H1 (cell line): ENCODE results near the gene ATP5ME. TPM values are rescaled to one million over a fixed set of nuclear protein-coding genes. Genes with fewer than 3 reads are reported as not detected.

Source experiments
- CTCF ChIA-PET: fragments of 300-600 bp; sonication (Branson Sonifier 250); formaldehyde crosslinking; loops from one replicate; lab custom pipeline; 2021; ENCODE audit not compliant: partially characterized antibody; lab: Charles Lee
- POLR2A ChIA-PET: fragments of 300-600 bp; sonication (Branson Sonifier 250); formaldehyde crosslinking; loops from one replicate; lab custom pipeline; 2021; ENCODE audit warnings: inconsistent platforms; ENCODE audit not compliant: partially characterized antibody; lab: Charles Lee
- DNase-seq, 2 experiments: peaks; one replicate each; pipeline versions ENCODE4 v3.0.0 to v3.0.0-alpha.2; 2010 to 2022; ENCODE audit warnings: low spot score in 2 of 2, low read depth in 1 of 2, mixed read lengths in 1 of 2
- FAIRE-seq: peaks from 2 replicates; lab custom pipeline; 2011; peaks lifted over from hg19 to GRCh38; lab: Jason Lieb, UNC
- H2AFZ ChIP-seq: 2 replicates; pipeline ENCODE4 v1.8.1; 2012; ENCODE audit warnings: low read length, inconsistent platforms
- H2AK5ac ChIP-seq: 2 replicates; pipeline ENCODE4 v1.6.1; 2013; ENCODE audit warnings: low read depth, low read length
- H2BK120ac ChIP-seq: replicated peaks from 2 replicates; pipeline ENCODE3; 2013; ENCODE audit warnings: low read depth, low read length, inconsistent platforms
- H2BK12ac ChIP-seq: 2 replicates; pipeline ENCODE4 v1.6.1; 2013; ENCODE audit warnings: low read depth, low read length
- H2BK15ac ChIP-seq: 2 replicates; pipeline ENCODE4 v1.6.1; 2013; ENCODE audit warnings: low read length
- H2BK20ac ChIP-seq: 2 replicates; pipeline ENCODE4 v1.6.1; 2013; ENCODE audit warnings: low read length
- H2BK5ac ChIP-seq: 2 replicates; pipeline ENCODE4 v1.6.1; 2013; ENCODE audit warnings: low read depth, low read length
- H3K14ac ChIP-seq: 2 replicates; pipeline ENCODE4 v1.6.1; 2013; ENCODE audit warnings: inconsistent platforms; ENCODE audit not compliant: insufficient read length
- H3K18ac ChIP-seq: 2 replicates; pipeline ENCODE4 v1.6.1; 2013; ENCODE audit warnings: low read length; ENCODE audit errors: extremely low read depth
- H3K23ac ChIP-seq: 2 replicates; pipeline ENCODE4 v1.6.1; 2013; ENCODE audit warnings: inconsistent platforms; ENCODE audit not compliant: insufficient read length
- H3K23me2 ChIP-seq: 2 replicates; pipeline ENCODE4 v1.6.1; 2013; ENCODE audit warnings: low read depth, low read length
- H3K27ac ChIP-seq: 2 replicates; pipeline ENCODE4 v1.6.1; 2011; ENCODE audit warnings: low read depth, low read length, inconsistent platforms
- H3K27me3 ChIP-seq, 4 experiments: replicated peaks in 1 of 4; 1 replicate in 1 of 4; 2 replicates in 3 of 4; pipeline versions ENCODE4 v1.6.1 to v1.8.1; 2011 to 2013; ENCODE audit warnings: low read length in 3 of 4, mild to moderate bottlenecking in 3 of 4, inconsistent platforms in 2 of 4, mixed read lengths in 2 of 4, moderate library complexity in 1 of 4; ENCODE audit not compliant: control insufficient read depth in 3 of 4, insufficient read depth in 3 of 4; ENCODE audit errors: extremely low read depth in 1 of 4
- H3K36me3 ChIP-seq, 4 experiments: 2 replicates each; pipeline versions ENCODE4 v1.6.1 to v1.8.1; 2011 to 2013; ENCODE audit warnings: mild to moderate bottlenecking in 4 of 4, low read length in 3 of 4, moderate library complexity in 2 of 4, control low read depth in 1 of 4, inconsistent platforms in 1 of 4; ENCODE audit not compliant: insufficient read depth in 4 of 4, control insufficient read depth in 2 of 4
- H3K4ac ChIP-seq: replicated peaks from 2 replicates; pipeline ENCODE3; 2013; ENCODE audit warnings: low read length, low read depth, mixed read lengths, inconsistent platforms; ENCODE audit not compliant: insufficient read length
- H3K4me1 ChIP-seq, 4 experiments: replicated peaks in 1 of 4; 1 replicate in 1 of 4; 2 replicates in 3 of 4; pipeline versions ENCODE4 v1.6.1 to v1.8.1; 2011 to 2013; ENCODE audit warnings: low read length in 3 of 4, inconsistent platforms in 2 of 4, mixed read lengths in 1 of 4; ENCODE audit not compliant: insufficient read depth in 4 of 4, control insufficient read depth in 3 of 4
- H3K4me2 ChIP-seq, 2 experiments: 2 replicates each; pipeline versions ENCODE4 v1.6.1 to v1.8.1; 2011 to 2013; ENCODE audit warnings: low read depth in 2 of 2, low read length in 2 of 2, control low read depth in 1 of 2, inconsistent platforms in 1 of 2, mild to moderate bottlenecking in 1 of 2; ENCODE audit not compliant: insufficient read depth in 1 of 2
- H3K4me3 ChIP-seq, 4 experiments: fragments of 200-600, 300-600 bp in 1 of 4; sonication (generic), shearing (Covaris generic), sonication (Bioruptor Twin) in 1 of 4; 2 replicates each; pipeline versions ENCODE4 v1.5.1 to v1.8.1; 2011 to 2016; ENCODE audit warnings: low read length in 4 of 4, low read depth in 3 of 4, control low read depth in 2 of 4, inconsistent platforms in 2 of 4, mild to moderate bottlenecking in 2 of 4, mixed read lengths in 1 of 4, moderate library complexity in 1 of 4; ENCODE audit not compliant: insufficient read depth in 2 of 4; ENCODE audit errors: extremely low read depth in 1 of 4
- H3K56ac ChIP-seq: replicated peaks from 2 replicates; pipeline ENCODE3; 2013; ENCODE audit warnings: low read depth, mild to moderate bottlenecking, mixed read lengths, low read length, inconsistent platforms; ENCODE audit not compliant: insufficient read length
- H3K79me1 ChIP-seq: 2 replicates; pipeline ENCODE4 v1.6.1; 2013; ENCODE audit warnings: low read depth, low read length, control low read depth
- H3K79me2 ChIP-seq, 2 experiments: 2 replicates each; pipeline versions ENCODE4 v1.6.1 to v1.8.1; 2012 to 2013; ENCODE audit warnings: low read length in 2 of 2, mild to moderate bottlenecking in 2 of 2, inconsistent platforms in 1 of 2; ENCODE audit not compliant: insufficient read depth in 2 of 2, control insufficient read depth in 1 of 2
- H3K9ac ChIP-seq, 4 experiments: replicated peaks in 1 of 4; 1 replicate in 1 of 4; 2 replicates in 3 of 4; pipeline versions ENCODE4 v1.6.1 to v1.8.1; 2011 to 2013; ENCODE audit warnings: low read depth in 3 of 4, low read length in 3 of 4, control low read depth in 2 of 4, mild to moderate bottlenecking in 2 of 4, moderate library complexity in 2 of 4, inconsistent platforms in 1 of 4; ENCODE audit errors: extremely low read depth in 1 of 4
- H3K9me3 ChIP-seq, 2 experiments: 2 replicates each; pipeline versions ENCODE4 v1.6.1 to v1.8.1; 2012 to 2013; ENCODE audit warnings: mild to moderate bottlenecking in 2 of 2, moderate library complexity in 2 of 2, control low read depth in 1 of 2, inconsistent platforms in 1 of 2, low read depth in 1 of 2, low read length in 1 of 2, mixed read lengths in 1 of 2; ENCODE audit not compliant: insufficient read depth in 2 of 2
- H4K20me1 ChIP-seq, 2 experiments: replicated peaks in 1 of 2; 2 replicates each; pipeline versions ENCODE3 to v1.8.1; 2011 to 2013; ENCODE audit warnings: inconsistent platforms in 2 of 2, low read length in 2 of 2, mild to moderate bottlenecking in 1 of 2; ENCODE audit not compliant: insufficient read depth in 2 of 2, control insufficient read depth in 1 of 2
- H4K5ac ChIP-seq: 2 replicates; pipeline ENCODE4 v1.6.1; 2013; ENCODE audit warnings: low read length, low read depth, mixed read lengths, inconsistent platforms; ENCODE audit not compliant: insufficient read length
- H4K8ac ChIP-seq: 2 replicates; pipeline ENCODE4 v1.8.0; 2013; ENCODE audit warnings: mild to moderate bottlenecking, moderate library complexity, low read length, inconsistent platforms; ENCODE audit not compliant: insufficient read depth; ENCODE audit errors: extremely low read depth
- H4K91ac ChIP-seq: replicated peaks from 2 replicates; pipeline ENCODE3; 2013; ENCODE audit warnings: low read length, mixed read lengths, inconsistent platforms; ENCODE audit not compliant: insufficient read length
- BRCA1 ChIP-seq: IDR thresholded peaks from 2 replicates; pipeline ENCODE4 v1.6.1; 2012; ENCODE audit warnings: low read depth, low read length, improper control_type of control experiment
- CBX5 ChIP-seq: fragments of 300-800, 300-1000 bp; sonication (generic); IDR thresholded peaks from 2 replicates; pipeline ENCODE4 v1.7.1; 2016; ENCODE audit warnings: antibody characterized with exemption, low read length, low read depth
- CEBPB ChIP-seq: IDR thresholded peaks from 2 replicates; pipeline ENCODE4 v1.6.1; 2012; ENCODE audit warnings: low read depth, low read length
- KDM4A ChIP-seq: IDR thresholded peaks from one replicate; pipeline ENCODE4 v1.7.1; 2012; ENCODE audit warnings: low read depth, mild to moderate bottlenecking, moderate library complexity, low read length, inconsistent platforms; ENCODE audit not compliant: severe bottlenecking
- TEAD4 ChIP-seq: IDR thresholded peaks from 2 replicates; pipeline ENCODE4 v1.6.1; 2012; ENCODE audit warnings: low read depth, low read length, inconsistent platforms, mixed read lengths
- WGBS, 2 experiments: shearing (Covaris generic) in 1 of 2; methylation state at CpG; one replicate each; pipeline versions ENCODE4 v1.1.6 to v1.1.7; 2013 to 2015; ENCODE audit warnings: low lambda C conversion rate in 2 of 2, mixed read lengths in 2 of 2, inconsistent platforms in 1 of 2, low coverage in 1 of 2, missing lambda C conversion rate in 1 of 2; ENCODE audit not compliant: insufficient replicate concordance in 2 of 2, insufficient coverage in 1 of 2, insufficient read length in 1 of 2; ENCODE audit errors: extremely low coverage in 1 of 2, missing lambda C conversion rate in 1 of 2; 5-methylcytosine and 5-hydroxymethylcytosine counted together
- polyA plus RNA-seq, 7 experiments: library from polyadenylated mRNA; depleted of rRNA in 3 of 7; stranded (reverse) in 5 of 7; unstranded in 2 of 7; fragments of >200 nt in 5 of 7; fragments of 200-250 nt in 2 of 7; gene quantifications; 1 replicate in 5 of 7; 2 replicates in 1 of 7; 4 replicates in 1 of 7; pipeline versions ENCODE4 v1.2.1 to v1.2.3, GENCODE V29; 2011 to 2013; ENCODE audit warnings: missing spikeins in 2 of 7, mixed read lengths in 2 of 7
- total RNA-seq: library from RNA; stranded (reverse); fragmentation: NEBNext Ultra II Directional; extraction: Animal tissue kit (Norgen Biotek cat#: 25700); gene quantifications from 2 replicates; pipeline ENCODE4 v1.2.1, GENCODE V29; 2021

ATP5ME gene
- total and polyA plus RNA-seq, 2 of the 8 experiments (the other 6 are each of a cell fraction or from before 2014, with no cell fraction given): 375 to 450 TPM

- H3K27me3 ChIP-seq: peaks cover 0 to 5% (median 3%) of the 10 kb centered on the region in 4 experiments; a peak in 3 of 7 replicates
- no peak overlapping the region for H3K56ac ChIP-seq
- H3K9ac ChIP-seq: no peak overlapping the region
- no peak overlapping the region for H2BK15ac ChIP-seq
- H3K23me2 ChIP-seq: peaks cover 10% of the 10 kb centered on the region; the same call in 1 of the 2 replicates
- H3K23ac ChIP-seq: no peak overlapping the region
- H3K79me2 ChIP-seq: peaks cover 0 to 13% of the 10 kb centered on the region in 2 experiments; a peak in 2 of 4 replicates
- H3K27ac ChIP-seq: no peak overlapping the region
- no peak overlapping the region for H3K18ac ChIP-seq
- H3K4ac ChIP-seq: no peak overlapping the region
- H2BK120ac ChIP-seq: no peak overlapping the region
- ChIA-PET CTCF (interaction anchor here (0.6 to 5.2 kb wide), 3 partner anchors 11 to 142 kb away, joined by 3 to 65 read pairs (median 3); no protein-coding TSS in a partner anchor), POLR2A (interaction anchor here (0.5 to 0.9 kb wide), 3 partner anchors 9 to 375 kb away, joined by 3 read pairs; no protein-coding TSS in a partner anchor)
- H4K5ac ChIP-seq: no peak overlapping the region
- no peak for DNase-seq
- no peak overlapping the region for H2BK12ac ChIP-seq
- H4K20me1 ChIP-seq: peaks cover 0 to 3% of the 10 kb centered on the region in 2 experiments
- peaks cover 3% of the 10 kb centered on the region; the same call in 1 of the 2 replicates for H3K79me1 ChIP-seq
- H3K4me2 ChIP-seq: no peak overlapping the region
- H2BK5ac ChIP-seq: no peak overlapping the region
- no peak overlapping the region for H4K91ac ChIP-seq
- H4K8ac ChIP-seq: no peak overlapping the region
- H2BK20ac ChIP-seq: no peak overlapping the region
- WGBS, 2 experiments: 80% methylated on average over 7 of the region's 7 CpGs; no CpG with 5 or more reads in 1 of the 2 experiments
- H3K4me1 ChIP-seq: peaks cover 0 to 8% (median 5%) of the 10 kb centered on the region in 4 experiments; a peak in 5 of 7 replicates
- no peak overlapping the region for H3K4me3 ChIP-seq
- no peak for FAIRE-seq
- no peak overlapping the region for H2AFZ ChIP-seq
- no peaks in the 10 kb centered on the region for H3K36me3 ChIP-seq
- H3K14ac ChIP-seq: no peak overlapping the region
- no peaks in the 10 kb centered on the region for H3K9me3 ChIP-seq
- H2AK5ac ChIP-seq: no peak overlapping the region
- no peak for TF ChIP-seq KDM4A
- TF ChIP-seq TEAD4: no peak
- TF ChIP-seq BRCA1: no peak
- no peak for TF ChIP-seq CEBPB
- no peak for TF ChIP-seq CBX5
Measured at GRCh38 chr4:702618-703048, 28.6 kb upstream of the ATP5ME start.
